Occipital lobe (tissue), 2 donors: ENCODE results near the gene LAMB3. TPM values are rescaled to one million over a fixed set of nuclear protein-coding genes. Genes with fewer than 3 reads are reported as not detected.
A peak's percentile ranks its signal among the peaks of the same experiment; 100 is the strongest.
"Not testable (repeated sequence)": the region's sequence is repeated elsewhere in the genome, so short reads cannot be mapped to it uniquely, and the experiment has no call there.

Experiments
- DNase-seq: peaks from one replicate; lab custom pipeline; 2025; lab: John Stamatoyannopoulos, UW
- total RNA-seq: library from RNA; depleted of rRNA; stranded (reverse); fragments of >200 nt; gene quantifications from one replicate; pipeline ENCODE4 v1.2.3, GENCODE V29; 2014

Gene LAMB3
- 1.7 TPM for total RNA-seq

- DNase-seq, result no peak
Measured at GRCh38 chr1:209652121-209652735, at the start of gene LAMB3. Gene LAMB3, minus strand, starts transcription at chr1:209652425. Its CDS starts 1,481 bp downstream, at chr1:209650944.

- not testable (repeated sequence) for DNase-seq
Measured at GRCh38 chr1:209700686-209701085, 48.5 kb upstream of the LAMB3 start.

GRCh38 chr1:209697126-209697525 lies 44.9 kb upstream of the LAMB3 start:
- no peak for DNase-seq

- DNase-seq, result no peak
Measured at GRCh38 chr1:209696673-209697072, 44.4 kb upstream of the LAMB3 start.

GRCh38 chr1:209692745-209693504 lies 40.7 kb upstream of the LAMB3 start:
- peak; percentile 33 for DNase-seq

GRCh38 chr1:209692296-209692695 lies 40.1 kb upstream of the LAMB3 start:
- DNase-seq, result no peak

- DNase-seq, result no peak
Measured at GRCh38 chr1:209691237-209691636, 39.0 kb upstream of the LAMB3 start.

GRCh38 chr1:209689477-209689876 lies 37.3 kb upstream of the LAMB3 start:
- DNase-seq, result no peak

GRCh38 chr1:209688746-209689234 lies 36.6 kb upstream of the LAMB3 start:
- no peak for DNase-seq

- DNase-seq, result no peak
Measured at GRCh38 chr1:209686322-209686721, 34.1 kb upstream of the LAMB3 start.

GRCh38 chr1:209685821-209686220 lies 33.6 kb upstream of the LAMB3 start:
- no peak for DNase-seq

GRCh38 chr1:209678981-209679539 lies 26.8 kb upstream of the LAMB3 start:
- DNase-seq, result no peak

- DNase-seq, result no peak
Measured at GRCh38 chr1:209675565-209676154, 23.4 kb upstream of the LAMB3 start.

- no peak for DNase-seq
Measured at GRCh38 chr1:209674957-209675564, 22.8 kb upstream of the LAMB3 start, which contains the start of gene G0S2. Gene G0S2, plus strand, starts transcription at chr1:209675412. Its CDS starts 273 bp downstream, at chr1:209675685.

GRCh38 chr1:209673631-209674417 lies 21.6 kb upstream of the LAMB3 start:
- DNase-seq, result no peak

- DNase-seq, result no peak
Measured at GRCh38 chr1:209672705-209673630, 20.7 kb upstream of the LAMB3 start.

- no peak for DNase-seq
Measured at GRCh38 chr1:209670441-209671082, 18.3 kb upstream of the LAMB3 start.

GRCh38 chr1:209667708-209668107 lies 15.5 kb upstream of the LAMB3 start:
- DNase-seq, result no peak

- DNase-seq, result no peak
Measured at GRCh38 chr1:209667103-209667502, 14.9 kb upstream of the LAMB3 start.
